Breast epithelium (tissue), 3 donors: ENCODE results near the gene POLR2F.

Experiments used
- CTCF ChIP-seq, 3 donors: fragments of 450-650 bp; IDR thresholded peaks; one replicate each; pipeline ENCODE4 v1.5.1; 2016 to 2017; ENCODE audit warnings: antibody characterized with exemption in 3 of 3, mild to moderate bottlenecking in 3 of 3, moderate library complexity in 3 of 3
- POLR2A ChIP-seq: fragments of 450-650 bp; IDR thresholded peaks from one replicate; pipeline ENCODE4 v1.6.1; 2016; ENCODE audit warnings: antibody characterized with exemption, mild to moderate bottlenecking, moderate library complexity

- TF ChIP-seq CTCF (IDR thresholded peaks at IDR 0.05) = no peak
- TF ChIP-seq POLR2A = no peak
Observed at GRCh38 chr22:37985050-37985585, 31.6 kb downstream of the POLR2F start.
